ENCODE data around the gene SLC22A15. TPM values are rescaled to one million over a fixed set of nuclear protein-coding genes. Genes with fewer than 3 reads are reported as not detected.

Gene SLC22A15
- total and polyA plus RNA-seq, 10 of the 15 experiments (the other 5 are each of a cell fraction or from before 2014, with no cell fraction given) = 0.05 to 2.8 (median 0.13) TPM; not detected in 1

DNA sequence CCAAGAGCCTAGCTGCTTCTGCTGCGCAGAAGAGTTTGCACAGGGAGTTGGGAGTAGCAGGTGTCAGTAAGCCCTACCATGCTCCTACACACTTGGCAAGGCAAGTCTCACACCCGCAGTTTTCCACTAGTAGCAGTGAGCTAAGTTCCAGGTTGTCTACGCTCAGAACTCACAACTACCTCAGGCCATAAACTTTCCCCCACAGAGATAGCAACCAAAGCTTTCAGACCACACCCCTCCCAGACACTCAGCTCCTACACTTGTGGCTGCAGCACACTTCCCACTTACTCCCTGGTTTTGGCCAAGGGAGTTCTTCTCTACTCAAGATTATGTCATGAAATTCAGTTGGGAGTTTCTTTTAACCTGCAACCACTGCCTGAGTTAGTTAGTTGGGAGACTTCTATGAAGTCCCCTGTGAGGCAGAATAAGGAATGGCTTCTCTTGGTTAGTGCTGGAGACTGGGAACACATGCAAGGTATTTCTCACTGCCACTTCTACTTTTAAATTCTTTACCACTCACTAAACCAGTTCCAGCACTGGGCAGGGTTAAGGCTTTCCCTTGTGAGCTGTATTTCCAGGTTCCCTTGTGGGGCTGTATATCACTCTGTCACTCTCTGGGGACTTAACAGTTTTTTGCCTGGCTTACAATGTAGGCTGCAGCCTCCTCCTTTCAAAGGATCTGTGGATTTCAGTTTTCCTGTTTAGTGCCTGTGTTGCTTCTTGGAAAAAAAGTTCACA lies 116.6 kb downstream of the SLC22A15 start:
- CTCF ChIA-PET = interaction anchor here (1.0 to 1.5 kb wide), 3 partner anchors 46 to 112 kb away, joined by 3 to 4 read pairs (median 4); no protein-coding TSS in a partner anchor
- in situ Hi-C loops (cut with MboI) (no loop called here), intact Hi-C loops (cut with micrococcal nuclease; ENCODE audit: unreplicated experiment) (no loop called here)
- H2AFZ ChIP-seq (ENCODE audit: control insufficient read depth, low read depth, low read length) = no peak overlapping the region
- DNase-seq (ENCODE audit: low read depth, low spot score) (no peak), FAIRE-seq (no peak), ATAC-seq (no peak)
- SMC1A ChIA-PET (ENCODE audit: uncharacterized antibody, unreplicated experiment) = interaction anchor here (1.3 to 1.6 kb wide), 2 partner anchors 11 to 17 kb away, joined by 4 to 6 read pairs; no protein-coding TSS in a partner anchor
- H3K9ac ChIP-seq (ENCODE audit: control insufficient read depth, insufficient read depth, low read length) = no peak overlapping the region
- RAD21 ChIA-PET (ENCODE audit: unreplicated experiment) = no interaction called here
- TF ChIP-seq, protein P1, sequence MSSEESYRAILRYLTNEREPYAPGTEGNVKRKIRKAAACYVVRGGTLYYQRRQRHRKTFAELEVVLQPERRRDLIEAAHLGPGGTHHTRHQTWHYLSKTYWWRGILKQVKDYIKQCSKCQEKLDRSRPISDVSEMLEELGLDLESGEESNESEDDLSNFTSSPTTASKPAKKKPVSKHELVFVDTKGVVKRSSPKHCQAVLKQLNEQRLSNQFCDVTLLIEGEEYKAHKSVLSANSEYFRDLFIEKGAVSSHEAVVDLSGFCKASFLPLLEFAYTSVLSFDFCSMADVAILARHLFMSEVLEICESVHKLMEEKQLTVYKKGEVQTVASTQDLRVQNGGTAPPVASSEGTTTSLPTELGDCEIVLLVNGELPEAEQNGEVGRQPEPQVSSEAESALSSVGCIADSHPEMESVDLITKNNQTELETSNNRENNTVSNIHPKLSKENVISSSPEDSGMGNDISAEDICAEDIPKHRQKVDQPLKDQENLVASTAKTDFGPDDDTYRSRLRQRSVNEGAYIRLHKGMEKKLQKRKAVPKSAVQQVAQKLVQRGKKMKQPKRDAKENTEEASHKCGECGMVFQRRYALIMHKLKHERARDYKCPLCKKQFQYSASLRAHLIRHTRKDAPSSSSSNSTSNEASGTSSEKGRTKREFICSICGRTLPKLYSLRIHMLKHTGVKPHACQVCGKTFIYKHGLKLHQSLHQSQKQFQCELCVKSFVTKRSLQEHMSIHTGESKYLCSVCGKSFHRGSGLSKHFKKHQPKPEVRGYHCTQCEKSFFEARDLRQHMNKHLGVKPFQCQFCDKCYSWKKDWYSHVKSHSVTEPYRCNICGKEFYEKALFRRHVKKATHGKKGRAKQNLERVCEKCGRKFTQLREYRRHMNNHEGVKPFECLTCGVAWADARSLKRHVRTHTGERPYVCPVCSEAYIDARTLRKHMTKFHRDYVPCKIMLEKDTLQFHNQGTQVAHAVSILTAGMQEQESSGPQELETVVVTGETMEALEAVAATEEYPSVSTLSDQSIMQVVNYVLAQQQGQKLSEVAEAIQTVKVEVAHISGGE (CRISPR knock-in tag; IDR thresholded peaks at IDR 0.05) = no peak
- TF ChIP-seq PML (IDR thresholded peaks at IDR 0.05; ENCODE audit: low read length) = no peak
- TF ChIP-seq, protein P2, sequence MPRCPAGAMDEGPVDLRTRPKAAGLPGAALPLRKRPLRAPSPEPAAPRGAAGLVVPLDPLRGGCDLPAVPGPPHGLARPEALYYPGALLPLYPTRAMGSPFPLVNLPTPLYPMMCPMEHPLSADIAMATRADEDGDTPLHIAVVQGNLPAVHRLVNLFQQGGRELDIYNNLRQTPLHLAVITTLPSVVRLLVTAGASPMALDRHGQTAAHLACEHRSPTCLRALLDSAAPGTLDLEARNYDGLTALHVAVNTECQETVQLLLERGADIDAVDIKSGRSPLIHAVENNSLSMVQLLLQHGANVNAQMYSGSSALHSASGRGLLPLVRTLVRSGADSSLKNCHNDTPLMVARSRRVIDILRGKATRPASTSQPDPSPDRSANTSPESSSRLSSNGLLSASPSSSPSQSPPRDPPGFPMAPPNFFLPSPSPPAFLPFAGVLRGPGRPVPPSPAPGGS (IDR thresholded peaks at IDR 0.05; ENCODE audit: borderline replicate concordance, insufficient read depth, low read depth, low read length, poor library complexity, severe bottlenecking) = no peak
- TF ChIP-seq NFXL1 (IDR thresholded peaks at IDR 0.05; ENCODE audit: borderline replicate concordance) = no peak
- TF ChIP-seq ZNF384 (IDR thresholded peaks at IDR 0.05; ENCODE audit: borderline replicate concordance, low read depth, low read length) = no peak
- TF ChIP-seq, protein P3, sequence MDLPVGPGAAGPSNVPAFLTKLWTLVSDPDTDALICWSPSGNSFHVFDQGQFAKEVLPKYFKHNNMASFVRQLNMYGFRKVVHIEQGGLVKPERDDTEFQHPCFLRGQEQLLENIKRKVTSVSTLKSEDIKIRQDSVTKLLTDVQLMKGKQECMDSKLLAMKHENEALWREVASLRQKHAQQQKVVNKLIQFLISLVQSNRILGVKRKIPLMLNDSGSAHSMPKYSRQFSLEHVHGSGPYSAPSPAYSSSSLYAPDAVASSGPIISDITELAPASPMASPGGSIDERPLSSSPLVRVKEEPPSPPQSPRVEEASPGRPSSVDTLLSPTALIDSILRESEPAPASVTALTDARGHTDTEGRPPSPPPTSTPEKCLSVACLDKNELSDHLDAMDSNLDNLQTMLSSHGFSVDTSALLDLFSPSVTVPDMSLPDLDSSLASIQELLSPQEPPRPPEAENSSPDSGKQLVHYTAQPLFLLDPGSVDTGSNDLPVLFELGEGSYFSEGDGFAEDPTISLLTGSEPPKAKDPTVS (IDR thresholded peaks at IDR 0.05; ENCODE audit: low read depth, low read length) = no peak
- TF ChIP-seq CHD1 (IDR thresholded peaks at IDR 0.05; ENCODE audit: low read depth, low read length) = no peak
- TF ChIP-seq, protein P4, sequence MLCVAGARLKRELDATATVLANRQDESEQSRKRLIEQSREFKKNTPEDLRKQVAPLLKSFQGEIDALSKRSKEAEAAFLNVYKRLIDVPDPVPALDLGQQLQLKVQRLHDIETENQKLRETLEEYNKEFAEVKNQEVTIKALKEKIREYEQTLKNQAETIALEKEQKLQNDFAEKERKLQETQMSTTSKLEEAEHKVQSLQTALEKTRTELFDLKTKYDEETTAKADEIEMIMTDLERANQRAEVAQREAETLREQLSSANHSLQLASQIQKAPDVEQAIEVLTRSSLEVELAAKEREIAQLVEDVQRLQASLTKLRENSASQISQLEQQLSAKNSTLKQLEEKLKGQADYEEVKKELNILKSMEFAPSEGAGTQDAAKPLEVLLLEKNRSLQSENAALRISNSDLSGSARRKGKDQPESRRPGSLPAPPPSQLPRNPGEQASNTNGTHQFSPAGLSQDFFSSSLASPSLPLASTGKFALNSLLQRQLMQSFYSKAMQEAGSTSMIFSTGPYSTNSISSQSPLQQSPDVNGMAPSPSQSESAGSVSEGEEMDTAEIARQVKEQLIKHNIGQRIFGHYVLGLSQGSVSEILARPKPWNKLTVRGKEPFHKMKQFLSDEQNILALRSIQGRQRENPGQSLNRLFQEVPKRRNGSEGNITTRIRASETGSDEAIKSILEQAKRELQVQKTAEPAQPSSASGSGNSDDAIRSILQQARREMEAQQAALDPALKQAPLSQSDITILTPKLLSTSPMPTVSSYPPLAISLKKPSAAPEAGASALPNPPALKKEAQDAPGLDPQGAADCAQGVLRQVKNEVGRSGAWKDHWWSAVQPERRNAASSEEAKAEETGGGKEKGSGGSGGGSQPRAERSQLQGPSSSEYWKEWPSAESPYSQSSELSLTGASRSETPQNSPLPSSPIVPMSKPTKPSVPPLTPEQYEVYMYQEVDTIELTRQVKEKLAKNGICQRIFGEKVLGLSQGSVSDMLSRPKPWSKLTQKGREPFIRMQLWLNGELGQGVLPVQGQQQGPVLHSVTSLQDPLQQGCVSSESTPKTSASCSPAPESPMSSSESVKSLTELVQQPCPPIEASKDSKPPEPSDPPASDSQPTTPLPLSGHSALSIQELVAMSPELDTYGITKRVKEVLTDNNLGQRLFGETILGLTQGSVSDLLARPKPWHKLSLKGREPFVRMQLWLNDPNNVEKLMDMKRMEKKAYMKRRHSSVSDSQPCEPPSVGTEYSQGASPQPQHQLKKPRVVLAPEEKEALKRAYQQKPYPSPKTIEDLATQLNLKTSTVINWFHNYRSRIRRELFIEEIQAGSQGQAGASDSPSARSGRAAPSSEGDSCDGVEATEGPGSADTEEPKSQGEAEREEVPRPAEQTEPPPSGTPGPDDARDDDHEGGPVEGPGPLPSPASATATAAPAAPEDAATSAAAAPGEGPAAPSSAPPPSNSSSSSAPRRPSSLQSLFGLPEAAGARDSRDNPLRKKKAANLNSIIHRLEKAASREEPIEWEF (IDR thresholded peaks at IDR 0.05; ENCODE audit: insufficient replicate concordance, low read depth, low read length) = no peak
- H3K79me2 ChIP-seq (ENCODE audit: control insufficient read depth, insufficient read depth, low read length) = no peaks in the 10 kb centered on the region
- 14% methylated on average over 3 of the region's 3 CpGs for WGBS (ENCODE audit: insufficient coverage, insufficient replicate concordance, low lambda C conversion rate, missing lambda C conversion rate)
- H4K20me1 ChIP-seq (ENCODE audit: control insufficient read depth, insufficient read depth) = no peaks in the 10 kb centered on the region
- no peak overlapping the region for H3K4me2 ChIP-seq (ENCODE audit: control insufficient read depth, insufficient read depth)
- no peaks in the 10 kb centered on the region for H3K4me1 ChIP-seq (ENCODE audit: control insufficient read depth, insufficient read depth, low read length)
- H3K27me3 ChIP-seq (replicated peaks in 1 of 2; ENCODE audit: control insufficient read depth in 2 of 2, insufficient read depth in 2 of 2, low read length in 1 of 2) = no peaks in the 10 kb centered on the region
- POLR2A ChIA-PET = no interaction called here
- H3K4me3 ChIP-seq = no peak overlapping the region
- no peak overlapping the region for H3K27ac ChIP-seq (ENCODE audit: control insufficient read depth, insufficient read depth)
- no peaks in the 10 kb centered on the region; the same call in 2 of the 3 replicates for H3K9me3 ChIP-seq (replicated peaks; ENCODE audit: control insufficient read depth, insufficient read depth, low read length)
- no TSS peak for BruUV-seq (replicated peaks)
- H3K36me3 ChIP-seq (ENCODE audit: control insufficient read depth in 2 of 2, insufficient read depth in 2 of 2, low read length in 1 of 2) = no peaks in the 10 kb centered on the region

All from GM12878 (cell line).